ENCODE results near the gene PARP6. TPM values are rescaled to one million over a fixed set of nuclear protein-coding genes. Genes with fewer than 3 reads are reported as not detected.

Gene PARP6, protein sequence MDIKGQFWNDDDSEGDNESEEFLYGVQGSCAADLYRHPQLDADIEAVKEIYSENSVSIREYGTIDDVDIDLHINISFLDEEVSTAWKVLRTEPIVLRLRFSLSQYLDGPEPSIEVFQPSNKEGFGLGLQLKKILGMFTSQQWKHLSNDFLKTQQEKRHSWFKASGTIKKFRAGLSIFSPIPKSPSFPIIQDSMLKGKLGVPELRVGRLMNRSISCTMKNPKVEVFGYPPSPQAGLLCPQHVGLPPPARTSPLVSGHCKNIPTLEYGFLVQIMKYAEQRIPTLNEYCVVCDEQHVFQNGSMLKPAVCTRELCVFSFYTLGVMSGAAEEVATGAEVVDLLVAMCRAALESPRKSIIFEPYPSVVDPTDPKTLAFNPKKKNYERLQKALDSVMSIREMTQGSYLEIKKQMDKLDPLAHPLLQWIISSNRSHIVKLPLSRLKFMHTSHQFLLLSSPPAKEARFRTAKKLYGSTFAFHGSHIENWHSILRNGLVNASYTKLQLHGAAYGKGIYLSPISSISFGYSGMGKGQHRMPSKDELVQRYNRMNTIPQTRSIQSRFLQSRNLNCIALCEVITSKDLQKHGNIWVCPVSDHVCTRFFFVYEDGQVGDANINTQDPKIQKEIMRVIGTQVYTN
- total RNA-seq = 10 to 100 TPM; 41.4 to 58.2 TPM

DNA sequence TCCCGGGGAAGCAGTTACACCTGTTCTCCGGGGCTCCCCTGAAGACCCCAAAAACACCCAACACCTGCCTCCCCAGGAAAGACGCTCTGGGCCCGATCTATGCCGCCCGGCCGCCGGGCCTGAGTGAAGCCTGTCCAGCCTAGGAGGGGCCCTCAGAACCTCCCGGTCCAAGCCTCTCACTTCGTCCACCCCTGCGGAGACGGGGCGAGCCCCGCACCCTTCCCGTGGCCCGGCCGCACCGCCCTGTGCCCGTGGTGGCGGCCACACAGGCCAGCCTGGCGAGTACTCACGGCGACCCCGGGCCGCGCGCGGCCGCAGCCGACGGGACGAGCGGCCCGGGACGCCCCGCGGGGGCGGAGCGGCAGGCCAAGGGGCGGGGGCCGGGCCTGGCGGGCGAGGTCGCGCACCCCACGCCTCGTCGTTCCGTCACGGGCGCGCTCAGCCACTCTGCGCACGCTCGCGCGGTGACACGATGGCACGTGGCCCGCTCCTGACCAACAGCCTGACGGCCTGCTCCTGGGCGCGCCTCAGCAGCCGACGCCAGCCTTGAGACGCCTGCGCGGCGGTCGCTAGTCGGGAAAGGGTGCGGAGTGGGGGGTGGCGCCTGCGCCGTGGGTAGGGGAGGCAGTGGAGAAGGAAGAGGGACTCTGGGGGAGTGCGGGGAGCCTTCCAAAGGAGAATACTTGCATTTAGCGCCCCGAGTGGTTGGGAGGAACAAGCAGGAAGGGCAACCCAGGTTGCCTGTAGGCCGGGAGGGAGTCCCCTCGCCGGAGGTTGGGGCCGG lies at the start of gene PARP6:
PARP6 (minus strand) TSS at position 342 of the 784 bp plus-strand sequence. CDS start 5,077 bp downstream, outside the sequence.
- Mint-ChIP-seq H3K27me3 (no peaks in the 10 kb centered on the region), H3K9me3 (ENCODE audit: low read depth) (no peaks in the 10 kb centered on the region), H3K4me1 (peaks cover 35% of the 10 kb centered on the region), H3K27ac (peak within 1 kb of the TSS; percentile 92), H3K4me3 (peak within 1 kb of the TSS; percentile 80), H3K36me3 (ENCODE audit: low read depth) (peaks cover 16% of the 10 kb centered on the region)
- intact Hi-C loops (cut with DNase I, micrococcal nuclease) = loop anchor here (1.0 to 10.0 kb wide), 14 partner anchors 41 to 1722 kb away; partner anchors contain the start of genes MYO9A (in 2 of the 2), SENP8 (in 2 of the 2), ADPGK (in 1 of the 2) and ARIH1 (in 1 of the 2)
- CTCF ChIA-PET = interaction anchor here (0.6 to 2.7 kb wide), 7 partner anchors 13 to 190 kb away, joined by 3 to 18 read pairs (median 3); no protein-coding TSS in a partner anchor
- POLR2A ChIA-PET = interaction anchor here (1.0 to 1.1 kb wide), 2 partner anchors 42 to 46 kb away, joined by 4 to 6 read pairs; partner anchors contain the start of gene PKM
- DNase-seq (peak; percentile 99), ATAC-seq (peak; percentile 98)

DNA sequence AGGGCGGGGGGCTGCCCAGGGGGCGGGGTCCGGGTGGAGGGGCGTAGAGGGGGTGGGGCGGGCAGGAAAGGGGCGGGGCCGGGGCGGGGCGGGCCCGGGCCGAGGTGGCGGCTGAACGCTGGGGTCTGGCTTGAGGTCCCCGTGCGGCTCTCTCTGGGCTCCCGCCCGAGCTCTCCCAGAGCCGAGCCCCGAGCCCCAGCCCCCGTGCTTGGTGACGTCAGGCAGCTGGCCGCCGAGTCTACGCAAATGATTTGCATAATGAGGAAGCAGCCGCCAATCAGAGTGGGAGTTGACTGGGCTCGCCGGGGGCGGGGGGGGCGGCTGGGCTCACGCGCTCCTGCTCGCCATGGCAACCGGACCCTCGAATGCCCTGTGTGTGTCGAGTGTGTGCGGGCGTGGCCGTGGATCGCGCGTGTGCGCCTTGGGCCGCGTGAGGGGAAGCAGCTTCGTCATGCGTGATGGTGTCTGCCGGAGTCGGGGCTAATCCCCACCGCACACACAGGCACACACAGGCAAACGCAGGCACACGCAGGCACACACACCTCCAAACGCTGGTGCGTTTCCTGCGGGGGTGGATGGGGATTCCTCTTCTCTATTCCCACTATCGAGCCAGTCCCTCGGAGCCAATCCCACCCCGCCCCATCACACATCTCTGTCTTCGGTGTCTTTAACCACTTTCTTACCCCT lies 47.8 kb upstream of the PARP6 start, which contains the start of gene CELF6:
CELF6 (minus strand) TSS at position 173 of the 687 bp plus-strand sequence. CDS start 283 bp downstream, outside the sequence.
- H3K9me3 Mint-ChIP-seq (ENCODE audit: low read depth) = peaks cover 8% of the 10 kb centered on the region
- POLR2A ChIA-PET = no interaction called here
- peaks cover 15% of the 10 kb centered on the region for H3K4me1 Mint-ChIP-seq
- H3K27me3 Mint-ChIP-seq = peaks cover 8% of the 10 kb centered on the region
- peak within 1 kb of the TSS; percentile 71 for H3K4me3 Mint-ChIP-seq
- DNase-seq (peak; percentile 84), ATAC-seq (peak; percentile 78)
- CTCF ChIA-PET = interaction anchor here (1.0 to 1.4 kb wide), 3 partner anchors 10 to 144 kb away, joined by 3 to 4 read pairs (median 3); no protein-coding TSS in a partner anchor
- H3K27ac Mint-ChIP-seq = peak within 1 kb of the TSS; percentile 21
- H3K36me3 Mint-ChIP-seq (ENCODE audit: low read depth) = peaks cover 6% of the 10 kb centered on the region
- intact Hi-C loops (cut with DNase I, micrococcal nuclease) = loop anchor here (1.0 to 5.0 kb wide), 6 partner anchors 48 to 367 kb away; partner anchors contain the start of genes HEXA (in 2 of the 2), ARIH1 (in 1 of the 2), BBS4 (in 1 of the 2) and HIGD2B (in 1 of the 2)

DNA sequence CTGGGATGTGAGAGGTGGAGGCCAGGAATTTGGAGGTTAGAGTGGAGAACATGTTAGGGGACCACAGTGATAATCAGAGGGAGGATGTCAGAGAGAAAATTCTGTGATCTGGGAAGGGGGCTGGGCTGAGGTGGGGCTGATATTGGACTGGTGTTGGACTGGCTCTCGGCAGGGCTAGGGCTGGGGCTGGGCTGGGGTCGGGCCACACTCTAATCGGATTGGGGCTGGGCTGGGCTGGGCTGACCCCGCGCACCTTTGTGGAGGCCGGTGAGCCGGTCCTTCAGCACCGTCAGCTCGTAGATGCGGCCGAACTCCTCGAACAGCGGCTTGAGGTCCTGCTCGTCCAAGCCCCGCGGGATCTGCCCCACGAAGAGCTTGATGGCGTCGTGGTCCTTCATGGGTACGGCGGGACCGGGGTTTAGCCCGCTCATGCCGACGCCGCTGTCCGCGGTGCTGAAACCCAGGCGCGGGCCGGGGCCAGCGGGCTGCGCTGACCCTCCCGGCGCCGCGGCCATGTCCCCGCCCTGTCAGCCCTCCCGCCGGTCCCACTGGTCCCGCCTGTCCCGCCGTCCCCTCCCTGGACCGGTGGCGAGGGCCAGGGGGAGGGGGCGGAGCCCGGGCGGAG lies 47.1 kb upstream of the PARP6 start:
- intact Hi-C loops (cut with DNase I, micrococcal nuclease) = loop anchor here in 1 of 2 experiments (5.0 kb wide), 1 partner anchor 58 kb away; the partner anchor contains the start of gene HEXA
- peaks cover 8% of the 10 kb centered on the region for H3K27me3 Mint-ChIP-seq
- DNase-seq (peak; percentile 71), ATAC-seq (peak; percentile 68)
- H3K36me3 Mint-ChIP-seq (ENCODE audit: low read depth) = peaks cover 2% of the 10 kb centered on the region
- POLR2A ChIA-PET = no interaction called here
- H3K27ac Mint-ChIP-seq = no peak overlapping the region
- peaks cover 15% of the 10 kb centered on the region for H3K4me1 Mint-ChIP-seq
- H3K4me3 Mint-ChIP-seq = peak overlapping the region; percentile 54
- CTCF ChIA-PET = interaction anchor here (1.0 to 1.4 kb wide), 3 partner anchors 9 to 145 kb away, joined by 3 to 4 read pairs (median 3); no protein-coding TSS in a partner anchor
- H3K9me3 Mint-ChIP-seq (ENCODE audit: low read depth) = peaks cover 7% of the 10 kb centered on the region

GRCh38 chr15:72318408-72318942 lies 46.1 kb upstream of the PARP6 start:
- ChIA-PET CTCF (interaction anchor here (0.6 to 1.4 kb wide), 3 partner anchors 11 to 645 kb away, joined by 3 read pairs; no protein-coding TSS in a partner anchor), POLR2A (interaction anchor here (0.6 kb wide), 1 partner anchor 15 kb away, joined by 3 read pairs; no protein-coding TSS in a partner anchor)
- peaks cover 8% of the 10 kb centered on the region for H3K27me3 Mint-ChIP-seq
- intact Hi-C loops (cut with DNase I, micrococcal nuclease) = loop anchor here in 1 of 2 experiments (5.0 kb wide), 1 partner anchor 59 kb away; the partner anchor contains the start of gene HEXA
- no peaks in the 10 kb centered on the region for H3K9me3 Mint-ChIP-seq (ENCODE audit: low read depth)
- H3K27ac Mint-ChIP-seq = no peak overlapping the region
- peaks cover 15% of the 10 kb centered on the region for H3K4me1 Mint-ChIP-seq
- H3K36me3 Mint-ChIP-seq (ENCODE audit: low read depth) = no peaks in the 10 kb centered on the region
- DNase-seq (no peak), ATAC-seq (no peak)
- peak overlapping the region; percentile 54 for H3K4me3 Mint-ChIP-seq

DNA sequence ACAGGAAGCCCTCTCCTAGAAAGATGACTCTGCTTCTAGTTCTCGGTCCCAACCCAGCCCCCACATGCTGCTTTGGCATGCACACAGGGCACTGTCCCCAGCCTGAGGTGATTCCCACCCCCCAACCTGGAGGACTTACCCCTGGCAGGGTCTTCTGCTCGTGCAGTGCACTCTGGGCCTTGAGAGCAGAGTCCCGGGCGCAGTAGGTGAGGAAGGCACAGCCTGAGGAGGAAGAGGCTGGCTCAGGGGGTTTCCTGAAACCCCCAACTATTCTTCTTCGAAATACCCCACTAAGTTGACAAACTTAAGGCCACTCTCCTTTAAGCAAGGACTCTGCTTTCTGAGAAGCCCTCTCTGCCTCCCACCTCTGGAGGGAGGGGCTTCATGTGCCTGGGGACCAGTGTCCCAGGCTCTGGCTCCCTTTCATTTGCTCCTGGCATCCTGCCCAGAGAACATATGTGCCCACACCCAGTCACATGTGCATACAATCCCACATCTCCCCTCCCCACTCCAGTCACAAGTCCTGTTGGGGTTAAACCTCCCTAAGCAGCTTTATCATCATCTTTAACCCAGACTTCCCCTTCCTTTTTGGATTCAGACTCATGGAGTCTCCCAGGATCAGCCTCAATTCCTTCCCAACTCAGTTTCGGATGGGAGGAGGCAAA lies 43.5 kb upstream of the PARP6 start:
- Mint-ChIP-seq H3K4me1 (peaks cover 13% of the 10 kb centered on the region), H3K27ac (no peak overlapping the region), H3K36me3 (ENCODE audit: low read depth) (no peaks in the 10 kb centered on the region), H3K27me3 (peaks cover 8% of the 10 kb centered on the region), H3K4me3 (no peak overlapping the region), H3K9me3 (ENCODE audit: low read depth) (no peaks in the 10 kb centered on the region)
- POLR2A ChIA-PET = no interaction called here
- CTCF ChIA-PET = interaction anchor here (0.6 to 0.8 kb wide), 2 partner anchors 140 to 271 kb away, joined by 3 read pairs; no protein-coding TSS in a partner anchor
- DNase-seq (no peak), ATAC-seq (no peak)
- intact Hi-C loops (cut with DNase I, micrococcal nuclease) = loop anchor here in 1 of 2 experiments (5.0 kb wide), 1 partner anchor 61 kb away; the partner anchor contains the start of gene HEXA

- POLR2A ChIA-PET = interaction anchor here (0.8 kb wide), 1 partner anchor 87 kb away, joined by 3 read pairs; no protein-coding TSS in a partner anchor
- intact Hi-C loops (cut with DNase I, micrococcal nuclease) = loop anchor here (2.0 kb wide), 2 partner anchors 63 to 219 kb away; partner anchors contain the start of gene HEXA (in 1 of the 2)
- H3K9me3 Mint-ChIP-seq (ENCODE audit: low read depth) = no peaks in the 10 kb centered on the region
- H3K27me3 Mint-ChIP-seq = peaks cover 4% of the 10 kb centered on the region
- no peak overlapping the region for H3K4me3 Mint-ChIP-seq
- no peak for ATAC-seq
- no peak overlapping the region for H3K27ac Mint-ChIP-seq
- CTCF ChIA-PET = interaction anchor here (0.7 to 1.9 kb wide), 15 partner anchors 13 to 357 kb away, joined by 3 to 8 read pairs (median 4); partner anchors contain the start of gene HEXA
- DNase-seq = no peak
- H3K4me1 Mint-ChIP-seq = peaks cover 3% of the 10 kb centered on the region
- H3K36me3 Mint-ChIP-seq (ENCODE audit: low read depth) = no peaks in the 10 kb centered on the region
These were observed 41.5 kb upstream of the PARP6 start for GRCh38 chr15:72313881-72314280.

GRCh38 chr15:72313448-72313840 lies 41.1 kb upstream of the PARP6 start:
- Mint-ChIP-seq H3K36me3 (ENCODE audit: low read depth) (no peaks in the 10 kb centered on the region), H3K4me1 (no peaks in the 10 kb centered on the region), H3K27ac (no peak overlapping the region), H3K4me3 (no peak overlapping the region), H3K9me3 (ENCODE audit: low read depth) (no peaks in the 10 kb centered on the region), H3K27me3 (no peaks in the 10 kb centered on the region)
- POLR2A ChIA-PET = interaction anchor here (0.8 kb wide), 1 partner anchor 86 kb away, joined by 3 read pairs; no protein-coding TSS in a partner anchor
- intact Hi-C loops (cut with DNase I, micrococcal nuclease) = loop anchor here (2.0 kb wide), 2 partner anchors 63 to 219 kb away; partner anchors contain the start of gene HEXA (in 1 of the 2)
- ATAC-seq (no peak), DNase-seq (no peak)
- CTCF ChIA-PET = interaction anchor here (0.7 to 1.9 kb wide), 24 partner anchors 9 to 358 kb away, joined by 3 to 8 read pairs (median 3); no protein-coding TSS in a partner anchor

DNA sequence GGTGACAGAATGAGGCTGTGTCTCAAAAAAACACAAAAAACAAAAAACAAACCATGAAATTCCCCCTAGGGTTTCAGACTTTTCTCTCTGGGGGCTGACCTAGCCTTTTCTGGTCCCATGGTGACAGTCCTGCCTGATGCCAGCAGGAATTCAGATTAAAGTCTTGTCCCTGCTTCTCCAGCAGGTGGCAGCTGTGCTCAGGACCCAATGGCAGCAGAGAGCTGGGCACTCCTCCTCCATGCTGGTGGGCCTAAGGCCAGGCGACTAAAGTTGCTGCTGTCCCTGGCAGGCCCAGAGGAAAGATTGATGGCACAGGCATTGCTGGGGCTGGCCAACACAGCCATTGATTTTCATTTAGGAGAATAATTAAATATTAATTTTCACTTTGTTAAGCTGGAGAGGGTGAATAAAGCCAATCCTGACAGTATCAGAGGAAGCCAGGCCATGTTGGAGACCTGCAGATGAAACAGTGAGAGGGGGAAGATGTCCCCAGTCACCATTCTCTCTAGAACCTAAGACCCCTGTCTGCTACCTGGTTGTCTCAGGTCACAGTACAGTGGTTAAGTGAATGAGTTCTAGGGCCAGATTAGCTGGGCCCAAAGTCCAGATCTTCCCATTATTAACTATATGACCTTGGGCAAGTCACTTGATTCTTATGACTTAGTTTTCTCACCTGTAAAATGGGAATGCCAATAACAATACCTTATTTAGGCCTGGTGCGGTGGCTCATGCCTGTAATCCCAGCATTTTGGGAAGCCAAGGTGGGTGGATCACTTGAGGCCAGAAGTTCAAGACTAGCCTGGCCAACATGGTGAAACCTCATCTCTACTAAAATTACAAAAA lies 40.5 kb upstream of the PARP6 start:
- POLR2A ChIA-PET = interaction anchor here (0.6 to 0.8 kb wide), 2 partner anchors 57 to 86 kb away, joined by 3 read pairs; no protein-coding TSS in a partner anchor
- no peaks in the 10 kb centered on the region for H3K36me3 Mint-ChIP-seq (ENCODE audit: low read depth)

More for the DNA sequence above, 40.5 kb upstream of the PARP6 start:
- DNase-seq = peak; percentile 80
- Mint-ChIP-seq H3K27me3 (no peaks in the 10 kb centered on the region), H3K4me3 (no peak overlapping the region), H3K27ac (no peak overlapping the region), H3K9me3 (ENCODE audit: low read depth) (no peaks in the 10 kb centered on the region), H3K4me1 (no peaks in the 10 kb centered on the region)
- peak; percentile 99 for ATAC-seq
- intact Hi-C loops (cut with DNase I, micrococcal nuclease) = loop anchor here (1.0 to 2.0 kb wide), 3 partner anchors 64 to 220 kb away; partner anchors contain the start of gene HEXA (in 1 of the 2)
- CTCF ChIA-PET = interaction anchor here (0.7 to 1.9 kb wide), 27 partner anchors 9 to 358 kb away, joined by 3 to 8 read pairs (median 3); no protein-coding TSS in a partner anchor

Measured in activated CD4-positive, alpha-beta T cell treated with anti-CD3 and anti-CD28 coated beads for 36 hours (primary cell).